ENCODE data around the gene RAB6A. TPM values are rescaled to one million over a fixed set of nuclear protein-coding genes. Genes with fewer than 3 reads are reported as not detected.

Gene RAB6A
- total and polyA plus RNA-seq, 2 of the 8 experiments (the other 6 are each of a cell fraction or from before 2014, with no cell fraction given) = 24.4 to 88.6 TPM

DNA sequence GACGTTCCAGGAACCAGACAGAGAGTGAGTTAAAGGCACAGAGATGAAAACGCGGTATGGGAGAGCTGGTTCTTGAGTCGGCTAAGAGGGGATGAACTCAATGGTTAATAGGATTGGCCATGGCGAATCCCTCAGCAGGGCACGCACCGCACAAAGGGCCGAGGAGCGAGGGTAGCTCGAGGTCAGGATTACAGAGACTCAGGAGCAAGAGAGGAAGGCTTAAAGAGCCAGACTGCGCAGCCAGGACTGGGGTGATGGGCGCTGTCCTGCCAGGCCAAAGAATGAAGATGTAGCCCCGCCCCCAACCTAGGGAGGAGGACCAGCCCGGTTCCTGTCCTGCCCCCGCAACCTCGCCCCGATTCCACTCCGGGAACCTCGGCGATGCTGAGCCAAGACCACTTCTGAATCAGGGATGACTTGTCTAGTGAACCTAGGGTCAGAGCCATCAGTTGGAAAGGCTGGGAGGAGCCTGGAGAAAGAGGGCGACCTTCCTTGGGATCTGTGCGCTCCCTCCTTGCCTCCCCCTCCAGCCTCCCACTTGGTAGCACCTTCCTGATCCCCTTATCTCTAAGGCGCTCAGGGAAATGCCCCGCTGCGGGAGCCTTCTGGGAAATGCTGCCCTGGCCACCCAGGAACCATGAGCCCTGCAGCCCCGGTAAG lies 114.8 kb downstream of the RAB6A start, which contains the start of gene PLEKHB1 (continued):
- TF ChIP-seq POU5F1 (IDR thresholded peaks at IDR 0.05; ENCODE audit: low read depth, low read length) (no peak), ZNF274 (IDR thresholded peaks at IDR 0.05; ENCODE audit: borderline replicate concordance, extremely low read depth, low read length) (no peak)

All from H1 (cell line).